Measurements from ENCODE around the gene DLG5. TPM values are rescaled to one million over a fixed set of nuclear protein-coding genes. Genes with fewer than 3 reads are reported as not detected.

The DLG5 gene
- polyA plus RNA-seq, 3 donors, result 0.14 to 0.77 TPM; not detected in 1

- TF ChIP-seq CTCF (IDR thresholded peaks at IDR 0.05), result no peak
- Histone ChIP-seq H3K4me3 (replicated peaks in 1 of 3; ENCODE audit: low read depth in 2 of 3, low read length in 3 of 3) (no peak overlapping the region), H3K27me3 (ENCODE audit: control insufficient read depth in 2 of 2, insufficient read depth in 2 of 2, low read length in 2 of 2) (no peaks in the 10 kb centered on the region), H2AFZ (ENCODE audit: insufficient read depth, low read depth, low read length, poor library complexity, severe bottlenecking) (no peak overlapping the region), H3K36me3 (replicated peaks in 1 of 2; ENCODE audit: control insufficient read depth in 1 of 2, insufficient read depth in 2 of 2, low read length in 2 of 2) (no peaks in the 10 kb centered on the region), H3K27ac (ENCODE audit: low read depth in 1 of 2, low read length in 2 of 2) (no peak overlapping the region), H3K9me3 (replicated peaks in 1 of 2; ENCODE audit: control insufficient read depth in 1 of 2, insufficient read depth in 1 of 2, low read length in 2 of 2) (no peaks in the 10 kb centered on the region), H3K79me2 (ENCODE audit: insufficient read depth, low read length) (no peaks in the 10 kb centered on the region), H3K4me2 (replicated peaks; ENCODE audit: extremely low read depth, low read length, poor library complexity, severe bottlenecking) (no peak overlapping the region), H3K9ac (ENCODE audit: insufficient read depth, low read length, poor library complexity, severe bottlenecking) (no peak overlapping the region), H4K20me1 (ENCODE audit: insufficient read depth, low read length) (no peaks in the 10 kb centered on the region), H3K4me1 (ENCODE audit: control insufficient read depth in 1 of 2, insufficient read depth in 2 of 2, low read length in 2 of 2) (peaks cover 7 to 10% of the 10 kb centered on the region in 2 donors)
- no peaks in the 10 kb centered on the region for H3K9me3 Mint-ChIP-seq
- no peak overlapping the region for H3K4me3 Mint-ChIP-seq
- H3K27ac Mint-ChIP-seq, result peak overlapping the region in 1 of 7 donors; percentile 63
- peaks cover 11% of the 10 kb centered on the region for H3K4me1 Mint-ChIP-seq
- DNase-seq, result no peak
- 80% methylated on average over 2 of the region's 8 CpGs for WGBS (ENCODE audit: insufficient coverage)
- peaks cover 0 to 5% (median 4%) of the 10 kb centered on the region in 3 donors for H3K27me3 Mint-ChIP-seq (ENCODE audit: low read depth in 3 of 3)
- intact Hi-C loops (cut with micrococcal nuclease), result no loop called here
- no peaks in the 10 kb centered on the region for H3K36me3 Mint-ChIP-seq
These were observed 15.9 kb downstream of the DLG5 start for GRCh38 chr10:77910524-77911145.

DNA sequence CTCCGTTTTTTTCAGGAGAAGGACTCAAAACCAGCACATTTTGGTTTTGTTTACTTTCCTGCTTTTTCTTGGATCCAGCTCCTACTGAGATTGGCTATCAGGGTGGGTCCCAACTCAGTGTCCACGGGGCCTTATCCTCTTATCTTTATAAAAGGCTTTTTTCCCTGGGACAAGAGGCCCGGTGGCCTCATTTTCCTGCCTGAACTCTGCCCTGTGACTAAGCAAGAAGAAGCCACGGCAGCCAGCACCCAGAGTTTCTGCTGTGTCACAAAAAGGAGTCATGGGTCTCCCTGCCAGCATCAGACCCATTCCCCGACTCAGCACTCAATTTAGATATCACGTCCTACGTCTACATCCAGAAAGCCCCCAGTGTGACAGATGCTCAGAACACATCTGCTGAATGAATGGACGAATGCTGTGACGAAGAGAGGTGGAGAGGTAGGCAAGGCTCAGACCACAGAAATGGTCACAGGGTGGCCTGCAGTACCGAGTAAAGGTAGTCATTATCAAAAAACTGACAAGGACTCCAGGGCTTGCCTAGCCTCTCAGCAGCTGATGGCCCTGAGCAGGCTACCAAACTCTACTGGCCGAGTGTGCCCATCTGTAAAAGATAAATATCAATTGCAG lies 16.7 kb downstream of the DLG5 start:
- H3K9ac ChIP-seq (ENCODE audit: insufficient read depth, low read length, poor library complexity, severe bottlenecking), result no peak overlapping the region
- no peak overlapping the region for H3K4me2 ChIP-seq (replicated peaks; ENCODE audit: extremely low read depth, low read length, poor library complexity, severe bottlenecking)

More for the DNA sequence above, 16.7 kb downstream of the DLG5 start:
- H3K9me3 Mint-ChIP-seq, result no peaks in the 10 kb centered on the region
- H3K79me2 ChIP-seq (ENCODE audit: insufficient read depth, low read length), result no peaks in the 10 kb centered on the region
- peaks cover 0 to 5% (median 4%) of the 10 kb centered on the region in 3 donors for H3K27me3 Mint-ChIP-seq (ENCODE audit: low read depth in 3 of 3)
- peak in 1 of 3 donors; percentile 10 for DNase-seq
- no peaks in the 10 kb centered on the region for H3K36me3 ChIP-seq (replicated peaks in 1 of 2; ENCODE audit: control insufficient read depth in 1 of 2, insufficient read depth in 2 of 2, low read length in 2 of 2)
- no peak for TF ChIP-seq CTCF (IDR thresholded peaks at IDR 0.05)
- intact Hi-C loops (cut with micrococcal nuclease), result no loop called here
- no peak overlapping the region for H3K4me3 ChIP-seq (replicated peaks in 1 of 3; ENCODE audit: low read depth in 2 of 3, low read length in 3 of 3)
- no peaks in the 10 kb centered on the region for H3K36me3 Mint-ChIP-seq
- peaks cover 11% of the 10 kb centered on the region for H3K4me1 Mint-ChIP-seq
- no peaks in the 10 kb centered on the region for H4K20me1 ChIP-seq (ENCODE audit: insufficient read depth, low read length)
- no peaks in the 10 kb centered on the region for H3K27me3 ChIP-seq (ENCODE audit: control insufficient read depth in 2 of 2, insufficient read depth in 2 of 2, low read length in 2 of 2)
- WGBS (ENCODE audit: insufficient coverage), result 61% methylated on average over 8 of the region's 11 CpGs
- peak overlapping the region in 1 of 7 donors; percentile 15 for H3K27ac Mint-ChIP-seq
- H3K4me3 Mint-ChIP-seq, result peak overlapping the region in 1 of 2 donors; percentile 66
- H3K4me1 ChIP-seq (ENCODE audit: control insufficient read depth in 1 of 2, insufficient read depth in 2 of 2, low read length in 2 of 2), result peaks cover 7 to 10% of the 10 kb centered on the region in 2 donors
- no peak overlapping the region for H3K27ac ChIP-seq (ENCODE audit: low read depth in 1 of 2, low read length in 2 of 2)
- H2AFZ ChIP-seq (ENCODE audit: insufficient read depth, low read depth, low read length, poor library complexity, severe bottlenecking), result no peak overlapping the region
- H3K9me3 ChIP-seq (replicated peaks in 1 of 2; ENCODE audit: control insufficient read depth in 1 of 2, insufficient read depth in 1 of 2, low read length in 2 of 2), result no peaks in the 10 kb centered on the region

Data from CD14-positive monocyte (primary cell).